HFFc6 (cell line): ENCODE measurements around the gene RBM19. TPM values are rescaled to one million over a fixed set of nuclear protein-coding genes. Genes with fewer than 3 reads are reported as not detected.

ENCODE experiments used
- DNase-seq: peaks from one replicate; pipeline ENCODE4 v3.0.0-alpha.2; 2018
- H3K27ac Mint-ChIP-seq: 2 replicates; pipeline ENCODE4 v1.8.0; 2020; ENCODE audit warnings: mild to moderate bottlenecking, mixed read lengths
- H3K27me3 Mint-ChIP-seq: 2 replicates; pipeline ENCODE4 v1.8.0; 2021; ENCODE audit warnings: mild to moderate bottlenecking, moderate library complexity, mixed read lengths; ENCODE audit not compliant: insufficient read depth
- H3K36me3 Mint-ChIP-seq: 2 replicates; pipeline ENCODE4 v1.8.0; 2021; ENCODE audit warnings: low read depth, mixed read lengths
- H3K4me1 Mint-ChIP-seq: 2 replicates; pipeline ENCODE4 v1.8.0; 2020; ENCODE audit warnings: low read depth, mixed read lengths
- H3K4me3 Mint-ChIP-seq: 2 replicates; pipeline ENCODE4 v1.8.0; 2020; ENCODE audit warnings: mild to moderate bottlenecking, moderate library complexity, mixed read lengths
- H3K9me3 Mint-ChIP-seq: 2 replicates; pipeline ENCODE4 v1.8.0; 2020; ENCODE audit warnings: mild to moderate bottlenecking, mixed read lengths
- total RNA-seq, 6 experiments: library from RNA; stranded (reverse); fragmentation: NEBNext Ultra II Directional; extraction: Animal tissue kit (Norgen Biotek cat#: 25700); gene quantifications; 2 replicates in 1 of 6; 3 replicates in 5 of 6; pipeline ENCODE4 v1.2.3, GENCODE V29; 2021
- TF ChIP-seq, protein P1 (sequence below): fragments of 200-600 bp; sonication (generic); IDR thresholded peaks from 2 replicates; pipeline ENCODE4 v1.5.0; 2021; ENCODE audit warnings: antibody characterized with exemption, mild to moderate bottlenecking

Gene RBM19
- total RNA-seq, 6 experiments from 2014 or later: 27.8 to 34.8 (median 29.8) TPM

DNA sequence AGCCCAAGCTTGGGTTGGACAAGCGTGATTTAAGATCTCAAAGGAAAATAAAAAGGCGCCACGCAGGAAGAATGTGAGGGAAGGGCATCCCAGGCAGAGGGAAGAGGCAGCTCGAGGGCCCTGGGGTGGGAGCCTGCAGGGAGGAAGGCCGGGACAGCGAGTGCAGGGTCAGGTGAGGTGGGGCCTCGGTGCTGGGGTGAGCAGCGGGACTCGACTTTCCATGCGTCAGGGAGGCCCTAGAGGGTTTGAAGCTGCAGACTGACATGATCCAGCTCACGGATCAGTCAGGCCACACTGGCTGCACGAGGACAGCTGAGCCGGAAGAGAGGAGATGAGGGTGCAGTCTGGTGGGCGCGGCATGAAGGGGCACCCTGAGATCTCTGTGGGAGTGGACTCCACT lies 145.8 kb downstream of the RBM19 start:
- TF ChIP-seq, protein P1, sequence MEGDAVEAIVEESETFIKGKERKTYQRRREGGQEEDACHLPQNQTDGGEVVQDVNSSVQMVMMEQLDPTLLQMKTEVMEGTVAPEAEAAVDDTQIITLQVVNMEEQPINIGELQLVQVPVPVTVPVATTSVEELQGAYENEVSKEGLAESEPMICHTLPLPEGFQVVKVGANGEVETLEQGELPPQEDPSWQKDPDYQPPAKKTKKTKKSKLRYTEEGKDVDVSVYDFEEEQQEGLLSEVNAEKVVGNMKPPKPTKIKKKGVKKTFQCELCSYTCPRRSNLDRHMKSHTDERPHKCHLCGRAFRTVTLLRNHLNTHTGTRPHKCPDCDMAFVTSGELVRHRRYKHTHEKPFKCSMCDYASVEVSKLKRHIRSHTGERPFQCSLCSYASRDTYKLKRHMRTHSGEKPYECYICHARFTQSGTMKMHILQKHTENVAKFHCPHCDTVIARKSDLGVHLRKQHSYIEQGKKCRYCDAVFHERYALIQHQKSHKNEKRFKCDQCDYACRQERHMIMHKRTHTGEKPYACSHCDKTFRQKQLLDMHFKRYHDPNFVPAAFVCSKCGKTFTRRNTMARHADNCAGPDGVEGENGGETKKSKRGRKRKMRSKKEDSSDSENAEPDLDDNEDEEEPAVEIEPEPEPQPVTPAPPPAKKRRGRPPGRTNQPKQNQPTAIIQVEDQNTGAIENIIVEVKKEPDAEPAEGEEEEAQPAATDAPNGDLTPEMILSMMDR: no peak
- no peaks in the 10 kb centered on the region for H3K4me1 Mint-ChIP-seq
- no peaks in the 10 kb centered on the region for H3K36me3 Mint-ChIP-seq
- H3K27ac Mint-ChIP-seq: no peak overlapping the region
- no peaks in the 10 kb centered on the region for H3K9me3 Mint-ChIP-seq
- no peak overlapping the region for H3K4me3 Mint-ChIP-seq
- DNase-seq: no peak
- peaks cover 7% of the 10 kb centered on the region for H3K27me3 Mint-ChIP-seq

DNA sequence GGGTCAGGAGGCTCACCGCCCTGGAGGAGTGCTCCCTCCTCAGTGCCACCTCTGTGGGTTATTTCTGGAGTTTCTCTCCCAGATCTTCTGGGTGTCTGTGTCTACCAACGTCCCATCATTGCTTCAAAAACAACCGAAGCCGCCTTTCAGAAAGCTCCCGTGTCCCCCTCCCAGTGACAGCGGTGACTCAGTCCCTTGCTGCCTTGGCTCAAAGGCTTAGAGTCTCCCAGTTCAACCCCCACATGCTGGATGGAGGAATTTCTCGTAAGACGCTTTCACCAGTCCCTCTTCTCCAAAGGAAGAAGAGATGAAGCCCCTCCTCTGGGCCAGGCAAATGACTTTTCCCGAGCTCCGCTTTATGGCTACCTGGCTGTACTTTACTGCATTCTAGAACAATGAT lies 146.6 kb downstream of the RBM19 start:
- H3K27ac Mint-ChIP-seq: no peak overlapping the region
- H3K27me3 Mint-ChIP-seq: peaks cover 7% of the 10 kb centered on the region
- no peaks in the 10 kb centered on the region for H3K9me3 Mint-ChIP-seq

DNA sequence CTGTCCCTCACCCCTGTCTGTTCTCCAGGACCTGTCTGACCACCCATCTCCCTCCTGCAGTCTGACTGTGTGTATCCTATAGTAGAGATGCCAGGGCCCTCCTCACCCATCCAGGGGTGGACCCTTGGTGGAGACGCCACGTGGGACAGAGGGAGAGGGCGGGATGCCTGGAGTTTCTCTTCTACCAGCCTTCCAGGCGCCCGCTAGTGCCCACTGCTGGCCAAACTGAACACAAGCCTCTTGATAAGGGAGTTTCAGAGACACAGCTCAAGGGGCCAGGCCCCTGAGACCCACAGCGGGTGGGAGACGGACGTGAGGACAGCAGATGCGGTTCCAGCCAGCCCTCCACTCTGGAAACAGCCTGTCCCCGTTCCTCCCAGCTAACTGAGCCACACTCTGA lies 147.3 kb downstream of the RBM19 start:
- peaks cover 7% of the 10 kb centered on the region for H3K27me3 Mint-ChIP-seq
- H3K4me1 Mint-ChIP-seq: no peaks in the 10 kb centered on the region
- TF ChIP-seq, protein P1: peak; percentile 77
- H3K36me3 Mint-ChIP-seq: no peaks in the 10 kb centered on the region
- H3K9me3 Mint-ChIP-seq: no peaks in the 10 kb centered on the region
- no peak overlapping the region for H3K4me3 Mint-ChIP-seq
- no peak for DNase-seq
- no peak overlapping the region for H3K27ac Mint-ChIP-seq

More for the DNA sequence above, 146.6 kb downstream of the RBM19 start:
- Mint-ChIP-seq H3K4me3 (no peak overlapping the region), H3K36me3 (no peaks in the 10 kb centered on the region), H3K4me1 (no peaks in the 10 kb centered on the region)
- TF ChIP-seq, protein P1: no peak
- no peak for DNase-seq

DNA sequence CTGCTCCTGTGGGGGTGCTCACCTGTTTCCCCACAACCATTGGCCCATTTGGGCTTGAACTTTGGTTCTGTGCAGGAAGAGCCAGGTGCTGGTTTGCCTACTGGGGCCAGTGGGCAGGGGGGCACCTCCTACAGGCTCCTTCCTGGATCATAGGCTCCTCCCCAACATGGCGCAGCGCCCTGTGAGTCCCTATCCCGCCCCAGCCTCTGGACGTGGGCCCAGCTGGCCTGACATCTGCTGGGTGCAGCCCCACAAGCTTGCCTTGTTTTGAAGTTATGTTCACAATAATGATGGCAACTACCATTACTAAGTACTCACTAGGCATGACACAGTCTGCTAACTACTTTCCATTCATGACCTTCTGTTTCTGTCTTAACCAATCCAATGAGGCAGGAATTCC lies 147.8 kb downstream of the RBM19 start:
- Mint-ChIP-seq H3K4me3 (no peak overlapping the region), H3K4me1 (no peaks in the 10 kb centered on the region), H3K27ac (no peak overlapping the region), H3K36me3 (no peaks in the 10 kb centered on the region), H3K27me3 (peaks cover 7% of the 10 kb centered on the region), H3K9me3 (no peaks in the 10 kb centered on the region)
- DNase-seq: no peak
- TF ChIP-seq, protein P1: no peak

DNA sequence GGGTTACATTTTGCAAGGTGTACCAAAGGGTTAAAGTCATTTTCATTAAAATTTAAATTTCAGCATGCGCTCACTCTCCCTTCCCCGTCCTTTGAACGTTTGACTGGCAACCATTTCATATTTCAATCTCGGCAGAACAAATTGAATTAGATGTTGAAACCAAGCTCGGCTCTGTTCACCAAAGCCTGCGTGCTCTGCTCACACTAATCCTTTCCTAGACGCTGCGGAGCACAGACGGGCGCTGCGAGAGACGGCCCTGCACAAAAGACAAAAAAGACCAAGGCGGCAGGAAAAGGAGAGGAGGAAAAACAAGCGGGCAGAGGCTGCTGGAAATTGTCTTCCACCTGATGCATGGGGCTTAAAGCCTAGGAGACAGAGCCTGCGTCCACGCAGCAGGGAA lies 149.3 kb downstream of the RBM19 start:
- Mint-ChIP-seq H3K27ac (no peak overlapping the region), H3K4me1 (no peaks in the 10 kb centered on the region), H3K36me3 (no peaks in the 10 kb centered on the region), H3K9me3 (no peaks in the 10 kb centered on the region), H3K27me3 (peaks cover 7% of the 10 kb centered on the region), H3K4me3 (no peak overlapping the region)
- TF ChIP-seq, protein P1: no peak
- DNase-seq: no peak

DNA sequence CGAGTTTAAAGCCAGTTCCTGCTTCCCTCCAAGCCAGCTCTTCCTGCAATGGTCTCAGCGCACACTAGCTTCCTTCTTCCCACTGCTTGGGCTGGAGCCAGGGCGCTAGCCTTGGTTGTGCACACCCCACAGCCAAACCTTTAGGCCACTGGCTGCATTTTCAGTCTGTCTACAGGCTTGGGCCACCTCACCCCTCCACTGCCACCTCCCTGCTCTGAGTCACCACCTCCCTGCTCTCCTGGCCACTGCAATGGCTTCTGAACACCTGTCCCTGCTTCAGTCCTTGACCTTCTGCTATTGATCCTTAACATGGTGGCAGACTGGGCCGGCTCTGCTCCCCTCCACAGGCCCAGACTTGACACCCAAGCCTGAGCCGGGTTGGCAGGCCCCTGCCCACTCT lies 151.1 kb downstream of the RBM19 start:
- no peak overlapping the region for H3K4me3 Mint-ChIP-seq
- H3K36me3 Mint-ChIP-seq: no peaks in the 10 kb centered on the region
- H3K27me3 Mint-ChIP-seq: peaks cover 5% of the 10 kb centered on the region
- no peaks in the 10 kb centered on the region for H3K9me3 Mint-ChIP-seq
- TF ChIP-seq, protein P1: no peak
- H3K4me1 Mint-ChIP-seq: no peaks in the 10 kb centered on the region
- no peak for DNase-seq
- no peak overlapping the region for H3K27ac Mint-ChIP-seq
